HepG2 (cell line): ENCODE data around the gene PXDC1. TPM values are rescaled to one million over a fixed set of nuclear protein-coding genes. Genes with fewer than 3 reads are reported as not detected.

Source experiments
- CENPBD1 ChIP-seq: sonication (generic); formaldehyde crosslinking; IDR thresholded peaks from 2 replicates; pipeline ENCODE4 v1.8.0; 2022; ENCODE audit warnings: missing genetic modification reagents, low read depth, mild to moderate bottlenecking, borderline replicate concordance
- FOXK1 ChIP-seq: sonication (generic); formaldehyde crosslinking; IDR thresholded peaks from 2 replicates; pipeline ENCODE4 v1.4.0; 2020; ENCODE audit warnings: low read depth, missing genetic modification reagents, borderline replicate concordance
- HNF1A ChIP-seq, 2 experiments: sonication (generic) in 1 of 2; formaldehyde crosslinking in 1 of 2; IDR thresholded peaks; 2 replicates each; pipeline versions ENCODE4 v1.4.0 to v1.6.1; 2016 to 2020; ENCODE audit warnings: borderline replicate concordance in 1 of 2, low read depth in 1 of 2, mild to moderate bottlenecking in 1 of 2, missing genetic modification reagents in 1 of 2
- NR2F2 ChIP-seq: IDR thresholded peaks from 2 replicates; pipeline ENCODE4 v1.6.1; 2012; ENCODE audit warnings: low read depth, inconsistent platforms, borderline replicate concordance
- NR3C1 ChIP-seq: sonication (generic); formaldehyde crosslinking; IDR thresholded peaks from 2 replicates; pipeline ENCODE4 v1.4.0; 2020; ENCODE audit warnings: missing genetic modification reagents
- PATZ1 ChIP-seq: sonication (generic); formaldehyde crosslinking; IDR thresholded peaks from 2 replicates; pipeline ENCODE4 v1.4.0; 2020; ENCODE audit warnings: missing genetic modification reagents
- PHF5A ChIP-seq: IDR thresholded peaks from one replicate; pipeline ENCODE4 v1.6.1; 2018; ENCODE audit warnings: low read depth, missing genetic modification reagents; ENCODE audit not compliant: unreplicated experiment
- TBX2 ChIP-seq: sonication (generic); formaldehyde crosslinking; IDR thresholded peaks from 2 replicates; pipeline ENCODE4 v1.5.0; 2020; ENCODE audit warnings: missing genetic modification reagents, mild to moderate bottlenecking, borderline replicate concordance
- ZBTB39 ChIP-seq: sonication (generic); formaldehyde crosslinking; IDR thresholded peaks from 2 replicates; pipeline ENCODE4 v1.5.0; 2020; ENCODE audit warnings: missing genetic modification reagents
- ZFP36L1 ChIP-seq: sonication (generic); formaldehyde crosslinking; IDR thresholded peaks from 2 replicates; pipeline ENCODE4 v1.8.0; 2022; ENCODE audit warnings: mild to moderate bottlenecking, missing genetic modification reagents, moderate library complexity
- ZFY ChIP-seq: sonication (generic); formaldehyde crosslinking; IDR thresholded peaks from 2 replicates; pipeline ENCODE4 v1.4.0; 2020; ENCODE audit warnings: missing genetic modification reagents
- ZNF496 ChIP-seq: sonication (generic); formaldehyde crosslinking; IDR thresholded peaks from 2 replicates; pipeline ENCODE4 v1.8.1; 2023; ENCODE audit warnings: mild to moderate bottlenecking, moderate library complexity, missing genetic modification reagents; ENCODE audit not compliant: insufficient replicate concordance
- ZNF510 ChIP-seq: sonication (generic); formaldehyde crosslinking; IDR thresholded peaks from 2 replicates; pipeline ENCODE4 v1.4.0; 2020; ENCODE audit warnings: low read depth, mild to moderate bottlenecking, missing genetic modification reagents
- ZNF546 ChIP-seq: sonication (generic); formaldehyde crosslinking; conservative IDR thresholded peaks from 2 replicates; pipeline ENCODE4 v1.8.1; 2023; ENCODE audit warnings: mild to moderate bottlenecking, missing genetic modification reagents
- ZNF570 ChIP-seq: sonication (generic); formaldehyde crosslinking; IDR thresholded peaks from 2 replicates; pipeline ENCODE4 v1.4.0; 2020; ENCODE audit warnings: mild to moderate bottlenecking, missing genetic modification reagents, borderline replicate concordance
- ZNF703 ChIP-seq: sonication (generic); formaldehyde crosslinking; IDR thresholded peaks from 2 replicates; pipeline ENCODE4 v1.5.1; 2020; ENCODE audit warnings: missing genetic modification reagents, mild to moderate bottlenecking, moderate library complexity, borderline replicate concordance
- ZNF780A ChIP-seq: sonication (generic); formaldehyde crosslinking; IDR thresholded peaks from 2 replicates; pipeline ENCODE4 v1.8.0; 2022; ENCODE audit warnings: mild to moderate bottlenecking, missing genetic modification reagents, moderate library complexity
- ZNF878 ChIP-seq: sonication (generic); formaldehyde crosslinking; IDR thresholded peaks from 2 replicates; pipeline ENCODE4 v1.8.1; 2023; ENCODE audit warnings: mild to moderate bottlenecking, missing genetic modification reagents, moderate library complexity
- ZNF891 ChIP-seq: sonication (generic); formaldehyde crosslinking; IDR thresholded peaks from 2 replicates; pipeline ENCODE4 v1.5.0; 2020; ENCODE audit warnings: mild to moderate bottlenecking, missing genetic modification reagents
- ZSCAN30 ChIP-seq: sonication (generic); formaldehyde crosslinking; IDR thresholded peaks from 2 replicates; pipeline ENCODE4 v1.5.0; 2020; ENCODE audit warnings: mild to moderate bottlenecking, missing genetic modification reagents
- polyA plus RNA-seq, 8 experiments: library from polyadenylated mRNA; depleted of rRNA in 3 of 8; stranded (reverse) in 7 of 8; unstranded in 1 of 8; fragments of >200 nt; fragmentation: Illumina TruSeq in 4 of 8; extraction: Trizol in 4 of 8; gene quantifications; 2 replicates each; pipeline versions ENCODE4 v1.2.1 to v1.2.3, GENCODE V29; 2011 to 2016; ENCODE audit warnings: low read depth in 4 of 8, missing spikeins in 1 of 8, mixed read lengths in 1 of 8; ENCODE audit not compliant: insufficient read depth in 1 of 8
- total RNA-seq, 5 experiments: library from RNA; depleted of rRNA; stranded (reverse); fragments of >200 nt; fragmentation: Illumina TruSeq; extraction: Trizol; gene quantifications; 2 replicates each; pipeline ENCODE4 v1.2.3, GENCODE V29; 2016; ENCODE audit warnings: low read depth in 1 of 5

Gene PXDC1
- total and polyA plus RNA-seq, 2 of the 13 experiments (the other 11 are each of a cell fraction or from before 2014, with no cell fraction given) = 32.4 to 34.7 TPM

GRCh38 chr6:3776881-3777507 is 25.5 kb upstream of the PXDC1 start (continued):
- TF ChIP-seq PATZ1 (CRISPR knock-in tag) (peak; percentile 57), ZNF703 (CRISPR knock-in tag) (no peak), ZNF546 (CRISPR knock-in tag) (no peak), ZNF510 (CRISPR knock-in tag) (no peak), ZFY (CRISPR knock-in tag) (no peak), ZNF570 (CRISPR knock-in tag) (no peak), HNF1A (IDR thresholded peaks at IDR 0.05; ENCODE audit: low read depth) (no peak), HNF1A (CRISPR knock-in tag; IDR thresholded peaks at IDR 0.05; ENCODE audit: borderline replicate concordance) (no peak), ZFP36L1 (no peak), ZSCAN30 (no peak), ZNF891 (CRISPR knock-in tag) (0 out of 2 replicates have a peak, but pooled peaks have one; percentile 47), TBX2 (CRISPR knock-in tag) (no peak; the same call in 1 of the 2 replicates), ZNF780A (CRISPR knock-in tag) (no peak), NR3C1 (CRISPR knock-in tag) (no peak), ZNF496 (no peak), NR2F2 (no peak), ZBTB39 (no peak), FOXK1 (CRISPR knock-in tag) (no peak), PHF5A (CRISPR knock-in tag) (no peak), CENPBD1 (CRISPR knock-in tag) (no peak), ZNF878 (CRISPR knock-in tag) (no peak)
